GF-D8 (cell line): ENCODE measurements around the gene NRN1L.
"Not testable (repeated sequence)": the region's sequence is repeated elsewhere in the genome, so short reads cannot be mapped to it uniquely, and the experiment has no call there.

ENCODE experiments used
- DNase-seq: peaks from one replicate; lab custom pipeline; 2025; lab: John Stamatoyannopoulos, UW

The NRN1L gene

DNA sequence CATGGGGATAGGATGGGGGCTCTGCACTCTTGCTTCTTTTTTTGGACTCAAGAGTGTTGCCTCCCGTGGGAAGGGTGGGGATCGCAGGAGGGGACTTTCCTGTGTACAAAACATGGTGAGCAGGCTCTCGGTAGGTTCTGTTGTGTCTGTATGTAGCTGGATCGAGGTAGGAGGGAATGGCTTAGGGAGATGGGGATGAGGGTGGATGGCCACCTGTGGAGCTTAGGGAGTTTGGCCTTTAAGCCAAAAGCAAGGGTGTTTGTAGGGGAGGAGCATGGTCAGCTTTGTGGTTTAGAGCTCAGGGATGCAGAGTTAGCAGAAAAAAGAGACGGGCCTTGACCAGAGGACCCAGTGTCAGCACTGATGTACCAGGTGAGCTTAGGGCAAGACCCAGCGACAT is 22.8 kb upstream of the NRN1L start:
- DNase-seq, result no peak

DNA sequence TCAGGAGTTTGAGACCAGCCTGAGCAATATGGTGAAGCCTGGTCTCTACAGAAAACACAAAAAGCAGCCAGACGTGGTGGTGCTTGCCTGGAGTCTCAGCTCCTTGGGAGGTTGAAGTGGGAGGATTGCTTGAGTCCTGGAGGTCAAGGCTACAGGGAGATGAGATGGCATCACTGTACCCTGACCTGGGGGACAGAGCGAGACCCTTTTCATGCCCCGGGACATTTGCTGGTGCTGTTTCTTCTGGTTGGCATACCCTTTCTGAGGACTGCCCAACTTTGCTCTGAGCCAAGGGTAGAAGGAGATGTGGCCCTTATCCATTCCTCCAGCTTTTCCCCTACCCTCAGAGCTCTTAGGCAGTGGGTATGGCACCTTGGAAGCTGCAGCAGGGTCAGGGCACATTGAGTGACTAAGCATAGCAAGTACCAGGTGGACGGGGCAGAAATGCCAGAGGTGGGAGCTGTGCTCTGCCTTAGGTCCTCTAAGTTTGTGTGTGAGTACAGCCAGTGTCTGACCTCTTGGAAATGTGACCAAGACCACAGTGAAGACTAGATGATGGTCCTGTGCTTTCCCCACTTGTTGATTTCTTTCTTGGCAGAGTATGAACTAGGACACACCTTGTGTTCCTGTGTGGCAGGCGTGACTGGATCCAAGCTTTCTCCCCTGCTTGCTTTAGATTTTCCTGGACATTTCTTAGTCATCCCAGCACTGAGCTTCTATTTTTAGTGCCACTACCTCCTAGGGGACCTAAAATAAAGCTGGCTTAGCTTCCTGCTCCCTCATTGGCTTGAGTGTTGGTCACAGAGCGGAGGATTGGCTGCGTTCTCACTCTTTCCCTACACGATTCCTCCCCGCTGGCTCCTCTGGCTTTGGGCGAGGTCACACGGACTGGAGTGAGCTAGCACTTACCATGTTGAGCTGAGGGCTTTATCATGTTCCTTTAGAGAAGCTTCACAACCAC is 21.8 kb upstream of the NRN1L start:
- no peak for DNase-seq

DNA sequence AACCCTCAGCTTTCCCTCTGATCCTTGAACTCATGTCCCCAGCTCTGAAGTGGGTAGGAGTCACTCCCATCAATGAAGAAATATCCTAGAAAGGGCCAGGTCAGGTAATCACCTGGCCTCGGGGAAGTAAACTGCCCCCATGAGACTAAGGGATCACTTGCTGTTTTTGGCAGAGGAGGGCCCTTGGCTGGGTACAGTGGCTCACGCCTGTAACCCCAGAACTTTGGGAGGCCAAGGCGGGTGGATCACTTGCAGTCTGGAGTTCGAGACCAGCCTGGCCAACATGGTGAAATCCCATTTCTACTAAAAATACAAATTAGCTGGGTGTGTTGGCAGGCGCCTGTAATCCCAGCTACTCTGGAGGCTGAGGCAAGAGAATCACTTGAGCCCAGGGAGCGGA is 20.6 kb upstream of the NRN1L start:
- DNase-seq, result not testable (repeated sequence)

DNA sequence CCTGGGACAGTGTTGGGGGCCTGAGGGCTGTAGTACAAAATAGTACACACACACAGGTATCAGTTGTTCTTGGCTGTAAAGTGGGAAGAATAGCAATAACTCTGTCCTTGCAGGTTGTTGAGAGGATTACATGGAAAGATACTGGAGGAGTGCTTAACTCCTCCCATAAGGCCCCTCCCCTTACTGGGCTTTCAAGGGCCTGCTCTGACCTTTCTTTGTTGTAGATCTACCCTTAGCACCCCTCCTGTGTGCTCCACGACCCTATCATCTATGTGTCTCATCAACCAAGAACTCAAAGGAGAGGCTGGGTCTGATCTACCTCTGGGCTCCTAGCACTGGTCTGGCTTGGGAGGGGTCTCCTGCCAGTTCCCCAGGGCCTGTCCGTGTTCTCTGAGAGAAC is 20.1 kb upstream of the NRN1L start:
- DNase-seq, result no peak

DNA sequence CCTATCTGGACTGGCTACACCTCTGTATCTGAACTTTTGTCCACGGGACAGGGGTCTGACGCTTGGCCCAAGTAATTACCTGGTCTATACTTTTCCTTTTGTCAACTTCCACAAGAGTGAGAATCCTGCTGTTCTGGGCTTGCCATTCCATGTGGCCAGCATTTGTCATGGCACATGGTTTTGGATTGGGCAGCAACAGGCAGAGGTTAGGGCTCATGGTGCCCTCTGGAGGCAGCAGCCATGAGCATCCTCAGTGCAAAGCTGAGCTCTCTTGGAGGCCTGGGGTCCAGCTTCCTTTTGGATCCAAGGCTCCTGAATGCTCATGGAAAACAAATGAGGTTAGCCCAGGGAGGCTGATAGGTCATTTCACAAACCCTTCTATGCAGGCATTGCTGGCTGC is 19.4 kb upstream of the NRN1L start:
- no peak for DNase-seq

DNA sequence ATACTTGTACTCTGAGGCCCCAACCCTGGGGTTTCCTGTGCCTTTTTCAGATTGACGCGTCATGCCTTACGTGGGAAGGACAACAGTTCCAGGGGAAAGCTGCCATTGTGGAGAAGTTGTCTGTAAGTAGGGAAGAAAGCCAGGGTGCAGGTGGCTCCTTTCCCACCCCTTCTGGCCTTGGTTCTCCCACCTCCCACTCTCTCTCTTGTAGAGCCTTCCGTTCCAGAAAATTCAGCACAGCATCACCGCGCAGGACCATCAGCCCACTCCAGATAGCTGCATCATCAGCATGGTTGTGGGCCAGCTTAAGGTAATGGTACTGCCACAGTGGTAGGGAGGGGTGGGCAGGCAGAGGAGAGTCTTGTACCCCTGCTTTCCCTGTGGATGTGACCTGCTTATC is 16.4 kb upstream of the NRN1L start:
- DNase-seq, result no peak

DNA sequence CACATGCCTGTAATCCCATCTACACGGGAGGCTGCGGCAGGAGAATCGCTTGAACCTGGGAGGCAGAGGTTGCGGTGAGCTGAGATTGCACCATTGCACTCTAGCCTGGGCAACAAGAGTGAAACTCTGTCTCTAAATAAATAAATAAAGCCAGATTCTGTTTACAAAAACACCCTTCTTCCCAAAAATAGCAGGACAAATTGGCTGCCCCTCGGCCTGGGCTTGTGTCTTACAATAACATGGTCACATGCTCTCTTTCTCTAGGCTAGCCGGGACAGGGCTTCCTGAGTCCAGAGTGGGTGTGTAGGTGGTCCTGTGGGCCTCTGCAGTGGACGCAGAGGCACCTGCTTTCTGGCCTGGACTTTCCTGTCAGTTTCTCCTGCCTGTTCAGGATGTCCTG is 15.0 kb upstream of the NRN1L start:
- no peak for DNase-seq

DNA sequence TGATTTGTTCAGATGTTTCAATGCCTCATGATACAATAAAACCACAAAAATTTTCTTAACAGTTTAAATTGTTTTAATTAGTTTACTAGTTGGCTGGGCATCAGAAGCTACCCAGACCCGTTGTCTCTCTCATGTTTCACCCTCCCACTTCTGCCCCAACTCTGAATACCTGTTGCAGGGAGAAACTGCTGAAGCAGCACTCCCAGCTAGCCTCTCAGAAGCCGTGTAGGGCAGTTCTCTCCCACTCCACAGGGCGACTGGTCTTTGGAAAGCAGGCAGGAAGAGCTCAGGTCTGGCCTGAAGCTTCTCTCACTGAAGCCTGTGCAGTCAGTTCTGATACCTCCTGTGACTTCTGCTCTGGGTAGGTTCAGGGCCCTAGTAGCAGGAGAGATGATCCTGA is 13.4 kb upstream of the NRN1L start:
- DNase-seq, result no peak

DNA sequence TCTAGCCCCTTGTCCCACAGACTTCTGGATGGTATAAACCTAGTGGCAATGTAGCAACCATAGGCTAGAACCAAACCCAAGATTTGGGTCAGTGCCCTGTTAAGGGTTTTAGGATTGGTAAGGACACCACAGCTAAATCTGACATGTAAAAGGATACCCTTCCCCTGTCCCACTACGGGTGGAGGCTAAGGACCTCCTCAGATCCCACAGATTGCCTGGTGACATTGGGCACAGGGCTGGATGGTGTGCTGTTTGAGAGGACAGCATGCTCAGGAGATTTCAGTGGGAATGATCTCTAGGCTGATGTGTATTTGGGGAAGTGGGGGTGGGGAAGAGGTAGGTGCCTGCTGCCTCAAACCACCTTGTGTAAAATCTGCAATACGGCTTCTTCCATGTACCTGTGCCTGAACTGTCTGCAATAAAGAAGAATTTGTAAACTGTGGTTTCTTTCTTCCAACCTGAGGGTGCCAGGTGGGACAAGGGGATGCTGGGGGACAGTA is 12.5 kb upstream of the NRN1L start:
- DNase-seq, result no peak

DNA sequence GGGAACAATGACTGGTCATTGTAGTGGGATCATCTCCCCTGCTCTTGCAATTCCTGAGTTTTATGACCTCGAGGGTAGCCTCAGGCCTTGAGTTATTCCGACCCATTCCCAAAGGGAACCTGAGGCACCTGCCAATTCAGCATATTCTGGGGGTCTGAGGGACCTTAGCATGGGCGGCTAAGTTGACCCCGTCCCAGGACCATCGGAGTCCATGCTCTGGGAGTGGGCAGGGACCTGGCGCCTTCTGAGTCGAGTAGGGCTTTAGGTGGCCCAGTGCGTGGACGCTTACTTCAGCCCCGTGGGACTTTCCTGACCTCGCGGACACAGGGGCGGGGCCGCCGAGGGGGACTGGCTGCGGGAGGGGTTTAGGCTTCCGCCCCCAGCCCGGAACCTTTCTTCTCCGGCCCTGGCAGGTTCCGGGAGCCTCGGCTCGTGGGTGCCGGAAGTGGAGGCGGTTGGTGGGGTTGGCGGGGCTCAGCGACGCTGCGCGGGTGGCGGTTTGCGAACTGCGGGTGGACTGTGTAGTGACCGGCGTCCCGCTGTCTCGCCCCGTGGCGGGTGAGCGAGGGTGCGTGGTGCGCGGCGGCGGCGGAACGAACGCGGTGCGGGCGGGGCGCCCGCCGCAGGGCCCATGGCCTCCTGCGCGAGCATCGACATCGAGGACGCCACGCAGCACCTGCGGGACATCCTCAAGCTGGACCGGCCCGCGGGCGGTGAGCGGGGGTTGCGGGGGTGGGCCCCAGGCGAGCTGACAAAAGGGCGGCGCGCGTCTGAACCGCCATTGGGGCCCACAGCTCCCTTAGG is 11.9 kb upstream of the NRN1L start, which contains the start of gene EDC4:
Gene EDC4, plus strand, starts transcription at position 422 of the 804 bp plus-strand sequence. Its CDS starts 210 bp downstream, at position 632.
- DNase-seq, result peak; percentile 22

DNA sequence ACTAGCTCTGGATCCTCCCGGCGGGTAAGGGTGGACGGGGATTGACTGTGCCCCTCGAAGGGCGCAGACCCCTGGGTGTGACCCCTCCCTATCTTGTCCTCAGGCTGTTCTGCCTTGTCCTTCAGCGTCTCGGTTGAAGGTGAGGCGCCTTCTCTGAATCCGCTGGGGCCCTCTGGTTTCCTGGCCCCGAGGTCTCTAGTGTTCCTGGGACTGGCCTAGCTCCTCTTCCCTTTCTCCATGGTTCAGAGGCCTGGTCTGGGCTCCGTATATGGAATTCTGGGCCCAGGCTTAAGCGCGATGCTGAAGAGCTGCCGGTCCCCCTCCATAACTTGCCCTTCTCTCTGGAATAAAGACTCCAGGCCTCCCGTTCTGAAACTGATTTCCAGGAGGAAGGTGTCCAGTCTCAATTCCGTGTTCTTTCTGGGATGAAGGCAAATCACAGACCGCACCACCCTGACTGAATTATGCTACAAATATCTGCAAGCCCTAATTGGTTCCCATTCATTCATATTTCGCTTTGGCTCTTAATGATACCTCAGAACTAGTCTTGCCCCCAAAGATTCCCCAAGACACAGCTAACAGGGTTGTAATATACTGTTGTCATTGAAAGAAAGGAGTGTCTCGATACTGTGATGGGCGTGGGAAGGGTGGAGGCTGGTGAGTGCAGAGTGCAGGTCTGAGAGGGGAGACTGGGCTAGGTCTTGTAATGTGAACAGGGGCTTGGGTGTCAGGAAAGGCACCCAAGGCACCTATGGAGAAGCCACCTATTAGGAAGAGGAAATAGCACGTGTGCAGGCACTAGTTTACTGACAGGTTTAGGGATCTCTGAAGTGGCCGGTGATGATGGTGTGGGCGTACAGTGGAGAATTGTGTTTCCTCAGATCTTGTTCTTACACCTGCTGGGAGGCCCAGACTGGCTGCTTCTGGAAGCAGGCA is 11.0 kb upstream of the NRN1L start:
- DNase-seq, result no peak

DNA sequence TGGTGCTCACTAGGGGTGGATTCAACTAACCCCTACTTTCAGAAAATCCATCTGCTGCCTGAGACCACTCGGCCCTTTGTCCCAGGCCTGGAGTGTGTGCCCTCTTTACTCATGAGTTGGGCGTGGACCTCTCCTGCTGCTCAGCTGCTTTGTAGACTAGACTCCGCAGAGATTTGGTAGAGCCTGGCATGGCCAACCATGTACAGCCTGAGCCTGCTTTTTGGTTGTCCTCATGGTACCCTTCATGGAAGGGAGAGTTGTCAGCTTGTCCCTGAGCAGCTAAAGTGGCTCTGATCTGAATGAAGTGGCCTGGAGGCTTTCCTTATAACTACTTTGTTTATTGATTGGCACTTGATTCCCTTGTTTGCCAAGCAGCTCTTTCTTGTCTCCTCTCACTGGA is 10.3 kb upstream of the NRN1L start:
- no peak for DNase-seq

DNA sequence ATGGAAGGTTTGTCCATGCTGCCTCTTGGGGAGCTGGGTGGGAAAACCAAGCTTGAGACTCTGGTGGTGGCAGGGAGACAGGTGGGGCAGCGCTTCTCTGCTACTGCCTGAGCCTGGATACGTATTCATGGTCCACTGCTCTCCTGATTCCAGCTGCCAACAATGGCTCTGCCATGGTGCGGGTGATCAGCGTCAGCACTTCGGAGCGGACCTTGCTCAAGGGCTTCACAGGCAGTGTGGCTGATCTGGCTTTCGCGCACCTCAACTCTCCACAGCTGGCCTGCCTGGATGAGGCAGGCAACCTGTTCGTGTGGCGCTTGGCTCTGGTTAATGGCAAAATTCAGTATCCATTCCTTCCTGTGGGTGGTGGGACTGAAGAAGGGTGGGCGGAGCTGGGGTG is 7.6 kb upstream of the NRN1L start:
- no peak for DNase-seq

DNA sequence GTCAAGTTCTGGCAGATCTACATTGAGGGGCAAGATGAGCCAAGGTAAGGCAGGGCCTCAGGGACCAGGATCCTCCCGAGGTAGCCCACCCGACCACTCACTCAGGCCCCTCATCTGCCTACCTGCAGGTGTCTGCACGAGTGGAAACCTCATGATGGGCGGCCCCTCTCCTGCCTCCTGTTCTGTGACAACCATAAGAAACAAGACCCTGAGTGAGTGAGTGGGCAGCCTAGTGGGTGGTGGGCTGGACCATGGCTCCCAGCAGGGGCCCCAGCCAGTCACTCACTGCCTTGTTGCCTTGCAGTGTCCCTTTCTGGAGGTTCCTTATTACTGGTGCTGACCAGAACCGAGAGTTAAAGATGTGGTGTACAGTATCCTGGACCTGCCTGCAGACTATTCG is 6.5 kb upstream of the NRN1L start:
- no peak for DNase-seq

DNA sequence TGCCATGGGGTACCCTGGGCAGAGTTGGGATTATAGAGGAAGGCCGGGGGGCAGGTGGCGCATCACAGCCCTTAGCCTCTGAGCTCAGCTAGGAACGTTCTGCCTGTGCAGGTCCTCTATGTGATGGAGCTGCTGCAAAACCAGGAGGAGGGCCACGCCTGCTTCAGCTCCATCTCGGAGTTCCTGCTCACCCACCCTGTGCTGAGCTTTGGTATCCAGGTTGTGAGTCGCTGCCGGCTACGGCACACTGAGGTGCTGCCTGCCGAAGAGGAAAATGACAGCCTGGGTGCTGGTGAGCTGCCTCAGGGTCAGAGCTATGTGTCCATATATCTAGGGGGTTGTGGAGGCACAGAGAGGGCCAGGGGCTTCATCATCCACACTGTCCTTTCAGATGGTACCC is 5.8 kb upstream of the NRN1L start:
- DNase-seq, result no peak

DNA sequence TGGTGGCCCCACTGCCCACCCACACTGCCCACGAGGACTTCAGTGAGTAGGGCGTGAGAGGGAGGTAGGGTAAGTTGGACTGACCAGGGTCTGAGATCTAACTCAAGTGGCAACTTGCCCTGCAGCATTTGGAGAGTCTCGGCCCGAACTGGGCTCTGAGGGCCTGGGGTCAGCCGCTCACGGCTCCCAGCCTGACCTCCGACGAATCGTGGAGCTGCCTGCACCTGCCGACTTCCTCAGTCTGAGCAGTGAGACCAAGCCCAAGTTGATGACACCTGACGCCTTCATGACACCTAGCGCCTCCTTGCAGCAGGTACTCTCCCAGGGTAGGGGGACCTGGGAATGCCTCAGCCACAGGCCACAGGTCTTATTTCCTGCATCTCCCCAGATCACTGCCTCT is 5.2 kb upstream of the NRN1L start:
- DNase-seq, result no peak

DNA sequence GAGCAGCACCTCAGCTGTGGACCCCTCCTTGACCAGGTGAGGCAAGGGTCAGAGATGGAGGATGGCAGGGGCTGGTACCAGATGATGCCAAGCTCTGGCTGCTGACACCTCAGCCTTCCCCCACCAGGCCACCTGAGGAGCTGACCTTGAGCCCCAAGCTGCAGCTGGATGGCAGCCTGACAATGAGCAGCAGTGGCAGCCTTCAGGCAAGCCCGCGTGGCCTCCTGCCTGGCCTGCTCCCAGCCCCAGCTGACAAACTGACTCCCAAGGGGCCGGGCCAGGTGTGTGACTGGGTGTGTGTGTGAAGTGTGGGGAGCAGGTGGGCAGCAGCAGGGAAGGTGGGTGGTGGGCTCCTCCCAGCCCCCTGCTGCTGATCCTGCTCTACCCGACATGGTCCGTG is 4.7 kb upstream of the NRN1L start:
- no peak for DNase-seq

DNA sequence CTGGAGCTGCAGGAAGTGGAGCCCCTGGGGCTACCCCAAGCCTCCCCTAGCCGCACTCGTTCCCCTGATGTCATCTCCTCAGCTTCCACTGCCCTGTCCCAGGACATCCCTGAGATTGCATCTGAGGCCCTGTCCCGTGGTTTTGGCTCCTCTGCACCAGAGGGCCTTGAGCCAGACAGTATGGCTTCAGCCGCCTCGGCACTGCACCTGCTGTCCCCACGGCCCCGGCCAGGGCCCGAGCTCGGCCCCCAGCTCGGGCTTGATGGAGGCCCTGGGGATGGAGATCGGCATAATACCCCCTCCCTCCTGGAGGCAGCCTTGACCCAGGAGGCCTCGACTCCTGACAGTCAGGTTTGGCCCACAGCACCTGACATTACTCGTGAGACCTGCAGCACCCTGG is 4.1 kb upstream of the NRN1L start:
- DNase-seq, result no peak

DNA sequence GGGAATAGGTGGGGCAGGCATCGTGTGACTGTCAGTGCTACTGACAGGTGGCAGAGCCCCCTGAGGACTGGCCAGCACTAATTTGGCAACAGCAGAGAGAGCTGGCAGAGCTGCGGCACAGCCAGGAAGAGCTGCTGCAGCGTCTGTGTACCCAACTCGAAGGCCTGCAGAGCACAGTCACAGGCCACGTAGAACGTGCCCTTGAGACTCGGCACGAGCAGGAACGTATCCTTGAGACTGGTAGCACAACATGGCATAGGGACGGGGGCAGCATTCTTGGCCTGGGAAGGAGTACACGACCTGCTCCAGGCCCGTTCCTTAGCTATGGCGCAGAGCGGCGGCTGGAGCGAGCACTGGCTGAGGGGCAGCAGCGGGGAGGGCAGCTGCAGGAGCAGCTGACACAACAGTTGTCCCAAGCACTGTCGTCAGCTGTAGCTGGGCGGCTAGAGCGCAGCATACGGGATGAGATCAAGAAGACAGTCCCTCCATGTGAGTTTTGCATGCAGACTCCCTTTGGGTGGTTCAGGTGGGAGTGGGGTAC is 3.0 kb upstream of the NRN1L start:
- no peak for DNase-seq

DNA sequence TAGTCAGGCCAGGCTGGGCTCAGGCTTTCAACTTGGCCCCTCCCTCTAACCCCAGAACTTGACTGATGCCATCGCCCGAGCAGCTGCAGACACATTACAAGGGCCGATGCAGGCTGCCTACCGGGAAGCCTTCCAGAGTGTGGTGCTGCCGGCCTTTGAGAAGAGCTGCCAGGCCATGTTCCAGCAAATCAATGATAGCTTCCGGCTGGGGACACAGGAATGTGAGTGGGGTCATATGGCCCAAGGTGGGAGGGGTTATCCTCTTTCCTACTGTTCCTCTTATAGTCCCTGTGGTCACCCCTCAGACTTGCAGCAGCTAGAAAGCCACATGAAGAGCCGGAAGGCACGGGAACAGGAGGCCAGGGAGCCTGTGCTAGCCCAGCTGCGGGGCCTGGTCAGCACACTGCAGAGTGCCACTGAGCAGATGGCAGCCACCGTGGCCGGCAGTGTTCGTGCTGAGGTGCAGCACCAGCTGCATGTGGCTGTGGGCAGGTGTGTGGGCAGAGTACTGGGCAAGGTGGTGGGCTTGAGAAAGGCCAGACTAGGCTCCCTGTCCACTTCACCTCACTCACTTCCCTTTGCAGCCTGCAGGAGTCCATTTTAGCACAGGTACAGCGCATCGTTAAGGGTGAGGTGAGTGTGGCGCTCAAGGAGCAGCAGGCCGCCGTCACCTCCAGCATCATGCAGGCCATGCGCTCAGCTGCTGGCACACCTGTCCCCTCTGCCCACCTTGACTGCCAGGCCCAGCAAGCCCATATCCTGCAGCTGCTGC is 2.1 kb upstream of the NRN1L start:
- DNase-seq, result no peak
